Measurements from ENCODE around the gene NLN. TPM values are rescaled to one million over a fixed set of nuclear protein-coding genes. Genes with fewer than 3 reads are reported as not detected.

The NLN gene
- total RNA-seq, 1 donor from 2014 or later: 47.2 TPM

DNA sequence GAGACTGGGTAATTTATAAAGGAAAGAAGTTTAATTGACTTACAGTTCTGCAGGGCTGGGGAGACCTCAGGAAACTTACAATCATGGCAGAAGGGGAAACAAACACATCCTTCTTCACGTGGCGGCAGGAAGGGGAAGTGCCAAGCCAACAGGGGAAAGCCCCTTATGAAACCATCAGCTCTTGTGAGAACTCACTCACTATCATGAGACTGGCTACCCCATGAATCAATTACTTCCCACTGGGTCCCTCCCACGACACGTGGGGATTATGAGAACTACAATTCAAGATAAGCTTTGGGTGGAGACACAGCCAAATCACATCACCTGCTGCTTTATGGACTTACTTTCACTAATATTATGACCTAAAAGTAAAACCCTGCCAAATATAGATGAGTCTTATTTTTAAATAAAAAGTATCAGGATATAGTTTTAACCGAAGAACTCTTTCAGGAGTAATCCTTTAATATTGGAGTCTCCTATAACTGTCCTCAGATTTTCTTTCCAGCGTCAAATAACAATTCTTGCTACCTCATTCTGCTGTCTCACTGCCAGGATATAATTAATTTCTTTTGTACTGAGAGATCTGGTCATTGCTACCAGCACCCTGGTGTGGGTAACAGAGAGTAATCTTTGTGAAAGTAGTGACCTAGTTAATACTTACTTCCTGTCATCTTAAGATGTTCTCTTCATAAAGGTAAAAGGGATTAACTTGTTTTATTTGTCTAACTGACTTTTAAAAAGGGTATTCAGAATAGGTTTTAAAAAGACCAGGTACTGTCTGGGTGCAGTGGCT lies 68.6 kb downstream of the NLN start:
- H3K27ac Mint-ChIP-seq: no peak overlapping the region
- H3K36me3 Mint-ChIP-seq: peaks cover 24% of the 10 kb centered on the region
- DNase-seq (ENCODE audit: extremely low spot score, unreplicated experiment): no peak
- TF ChIP-seq CTCF (conservative IDR thresholded peaks at IDR 0.05): no peak
- H3K27me3 Mint-ChIP-seq: no peaks in the 10 kb centered on the region
- H3K4me1 Mint-ChIP-seq (ENCODE audit: unreplicated experiment): no peaks in the 10 kb centered on the region
- H3K9me3 Mint-ChIP-seq: no peaks in the 10 kb centered on the region
- no peak overlapping the region for H3K4me3 Mint-ChIP-seq

DNA sequence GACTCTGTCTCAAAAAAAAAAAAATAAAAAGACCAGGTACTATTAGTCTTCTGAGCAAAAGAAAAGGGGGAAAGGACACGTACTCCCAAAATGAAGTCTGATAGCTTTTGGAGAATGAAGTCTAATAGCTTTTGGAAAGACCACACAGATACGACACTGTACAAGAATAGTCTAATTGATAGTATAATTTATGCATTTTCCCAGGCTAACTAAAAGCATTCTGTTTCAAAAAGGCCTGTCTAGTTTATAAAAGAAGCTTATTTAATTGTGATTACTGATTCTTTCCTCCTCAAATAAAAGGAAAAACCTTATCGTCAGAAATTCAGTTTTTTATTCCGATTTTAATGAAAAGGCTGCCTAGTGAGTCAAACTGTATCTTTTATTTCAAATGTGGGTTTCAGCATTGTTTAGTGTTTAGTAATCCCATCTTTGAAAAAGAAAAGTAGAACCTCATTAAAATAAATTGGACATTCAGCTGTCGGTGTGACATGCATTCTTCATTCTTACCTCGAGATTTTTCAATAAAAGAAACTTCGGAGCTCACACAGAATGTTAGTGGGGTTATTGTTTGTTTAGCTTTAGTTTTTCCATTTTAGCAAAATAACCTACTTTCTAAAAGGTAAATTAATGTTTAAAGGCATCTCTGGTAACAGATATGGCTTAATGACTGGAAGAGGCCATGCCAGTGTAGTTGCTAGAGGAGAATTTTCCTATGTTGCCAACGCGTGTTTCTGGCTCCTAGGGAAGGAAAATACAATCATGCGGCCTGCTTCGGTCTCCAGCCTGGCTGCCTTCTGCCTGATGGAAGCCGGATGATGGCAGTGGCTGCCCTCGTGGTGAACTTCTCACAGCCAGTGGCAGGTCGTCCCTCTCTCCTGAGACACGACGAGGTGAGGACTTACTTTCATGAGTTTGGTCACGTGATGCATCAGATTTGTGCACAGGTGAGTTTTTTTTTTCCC lies 70.0 kb downstream of the NLN start:
- DNase-seq (ENCODE audit: extremely low spot score, unreplicated experiment): no peak
- H3K4me3 Mint-ChIP-seq: no peak overlapping the region
- H3K27me3 Mint-ChIP-seq: no peaks in the 10 kb centered on the region
- H3K9me3 Mint-ChIP-seq: no peaks in the 10 kb centered on the region
- no peak overlapping the region for H3K27ac Mint-ChIP-seq
- H3K4me1 Mint-ChIP-seq (ENCODE audit: unreplicated experiment): no peaks in the 10 kb centered on the region
- no peak for TF ChIP-seq CTCF (conservative IDR thresholded peaks at IDR 0.05)
- peaks cover 28% of the 10 kb centered on the region for H3K36me3 Mint-ChIP-seq

DNA sequence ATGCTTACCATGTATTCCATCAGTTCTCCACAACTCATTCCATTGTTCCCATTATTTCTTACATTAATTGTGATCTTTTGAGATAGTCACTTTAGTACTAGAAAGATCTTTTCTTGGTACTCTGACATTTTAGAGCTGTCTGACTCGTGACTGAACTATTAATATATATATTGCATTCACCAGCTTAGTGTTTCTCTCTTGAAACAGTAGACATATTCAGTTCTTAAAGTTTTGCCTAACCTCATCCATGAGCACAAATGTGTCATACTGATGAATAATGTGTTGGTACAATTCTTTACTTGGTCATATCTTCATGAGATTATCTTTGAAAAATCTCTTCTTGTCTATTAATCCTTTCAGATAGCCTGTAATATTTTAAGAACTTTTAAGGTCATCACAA lies 74.3 kb downstream of the NLN start:
- no peak for TF ChIP-seq CTCF (conservative IDR thresholded peaks at IDR 0.05)
- Mint-ChIP-seq H3K27ac (no peak overlapping the region), H3K4me3 (no peak overlapping the region), H3K9me3 (no peaks in the 10 kb centered on the region), H3K27me3 (no peaks in the 10 kb centered on the region), H3K4me1 (ENCODE audit: unreplicated experiment) (no peaks in the 10 kb centered on the region), H3K36me3 (peaks cover 18% of the 10 kb centered on the region)
- DNase-seq (ENCODE audit: extremely low spot score, unreplicated experiment): no peak

- Mint-ChIP-seq H3K4me1 (ENCODE audit: unreplicated experiment) (no peaks in the 10 kb centered on the region), H3K27me3 (no peaks in the 10 kb centered on the region), H3K9me3 (no peaks in the 10 kb centered on the region), H3K36me3 (peaks cover 21% of the 10 kb centered on the region), H3K27ac (no peak overlapping the region), H3K4me3 (no peak overlapping the region)
- DNase-seq (ENCODE audit: extremely low spot score, unreplicated experiment): no peak
- TF ChIP-seq CTCF (conservative IDR thresholded peaks at IDR 0.05): no peak
Measured at GRCh38 chr5:65796751-65797316, 74.8 kb downstream of the NLN start.

DNA sequence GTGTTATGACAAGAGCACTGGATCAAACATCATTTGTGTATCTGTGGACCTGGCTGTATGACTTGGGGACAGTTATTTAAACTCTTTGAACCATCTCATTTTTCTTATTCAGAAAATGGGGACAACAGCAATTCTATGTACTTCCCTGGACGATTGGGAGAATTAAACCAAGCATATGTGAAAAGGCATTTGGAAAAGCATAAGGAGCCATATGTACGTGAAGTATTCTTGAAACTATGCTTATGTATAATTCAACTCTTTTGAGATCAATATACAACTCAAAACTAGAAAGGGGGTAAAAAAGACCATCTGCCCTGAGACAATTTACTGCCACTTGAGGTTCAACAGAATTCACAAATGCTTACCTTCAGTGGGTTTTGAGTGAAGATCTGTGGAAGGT lies 75.5 kb downstream of the NLN start:
- Mint-ChIP-seq H3K27me3 (no peaks in the 10 kb centered on the region), H3K9me3 (no peaks in the 10 kb centered on the region), H3K4me1 (ENCODE audit: unreplicated experiment) (no peaks in the 10 kb centered on the region), H3K36me3 (peaks cover 23% of the 10 kb centered on the region), H3K27ac (no peak overlapping the region), H3K4me3 (no peak overlapping the region)
- no peak for TF ChIP-seq CTCF (conservative IDR thresholded peaks at IDR 0.05)
- DNase-seq (ENCODE audit: extremely low spot score, unreplicated experiment): no peak

Measured in type B pancreatic cell (in vitro differentiated cells).